Endothelial cell of umbilical vein (primary cell): ENCODE measurements around the gene PANX3. TPM values are rescaled to one million over a fixed set of nuclear protein-coding genes. Genes with fewer than 3 reads are reported as not detected.

ENCODE experiments used
- BruUV-seq: library from RNA; stranded (reverse); fragments of 400-500 nt; replicated peaks from 2 replicates; lab custom pipeline; 2021; lab: Mats Ljungman, UMichigan
- CTCF ChIA-PET: fragments of 300-600, 350-600 bp; sonication (Branson Sonifier 250); formaldehyde crosslinking; loops from one replicate; lab custom pipeline; 2021; ENCODE audit warnings: antibody characterized with exemption, inconsistent platforms; lab: Charles Lee
- POLR2A ChIA-PET: fragments of 300-600, 350-600 bp; sonication (Branson Sonifier 250); formaldehyde crosslinking; loops from one replicate; lab custom pipeline; 2021; ENCODE audit warnings: antibody characterized with exemption, inconsistent platforms; lab: Charles Lee
- DNase-seq: peaks from one replicate; pipeline ENCODE4 v3.0.0-alpha.2; 2011; ENCODE audit warnings: low read depth, low spot score
- FAIRE-seq: peaks from 2 replicates; lab custom pipeline; 2011; peaks lifted over from hg19 to GRCh38; lab: Jason Lieb, UNC
- H2AFZ ChIP-seq: 2 replicates; pipeline ENCODE4 v1.6.0; 2012; ENCODE audit warnings: low read depth, low read length, control low read depth, inconsistent platforms
- H3K27ac ChIP-seq: 2 replicates; pipeline ENCODE4 v1.5.1; 2011; ENCODE audit warnings: low read depth, mild to moderate bottlenecking, control low read depth, low read length, moderate library complexity; ENCODE audit not compliant: insufficient read depth
- H3K27me3 ChIP-seq, 2 experiments: 2 replicates each; pipeline versions ENCODE4 v1.6.0 to v1.6.1; 2011; ENCODE audit warnings: low read length in 2 of 2, mixed read lengths in 1 of 2; ENCODE audit not compliant: control insufficient read depth in 2 of 2, insufficient read depth in 2 of 2
- H3K36me3 ChIP-seq, 2 experiments: 2 replicates in 1 of 2; 3 replicates in 1 of 2; pipeline ENCODE4 v1.5.1; 2011; ENCODE audit warnings: low read length in 2 of 2, mild to moderate bottlenecking in 1 of 2, moderate library complexity in 1 of 2; ENCODE audit not compliant: control insufficient read depth in 2 of 2, insufficient read depth in 2 of 2; ENCODE audit errors: extremely low read depth in 1 of 2
- H3K4me1 ChIP-seq: 3 replicates; pipeline ENCODE4 v1.5.1; 2011; ENCODE audit warnings: mild to moderate bottlenecking, low read length; ENCODE audit not compliant: control insufficient read depth, insufficient read depth; ENCODE audit errors: extremely low read depth
- H3K4me2 ChIP-seq: 2 replicates; pipeline ENCODE4 v1.6.1; 2011; ENCODE audit warnings: low read length, control low read depth, mixed read lengths; ENCODE audit not compliant: insufficient read depth
- H3K4me3 ChIP-seq, 3 experiments: fragments of 200-600 bp in 1 of 3; sonication (generic), shearing (Covaris generic) in 1 of 3; replicated peaks in 1 of 3; 2 replicates each; pipeline ENCODE4 v1.5.1; 2011 to 2016; ENCODE audit warnings: control low read depth in 3 of 3, low read length in 3 of 3, mild to moderate bottlenecking in 2 of 3, inconsistent platforms in 1 of 3, low read depth in 1 of 3, moderate library complexity in 1 of 3; ENCODE audit not compliant: insufficient read depth in 1 of 3
- H3K79me2 ChIP-seq: 2 replicates; pipeline ENCODE4 v1.6.0; 2012; ENCODE audit warnings: low read length, inconsistent platforms; ENCODE audit not compliant: control insufficient read depth, insufficient read depth
- H3K9ac ChIP-seq: replicated peaks from 2 replicates; pipeline ENCODE3; 2011; ENCODE audit warnings: low read length, control low read depth; ENCODE audit not compliant: insufficient read depth; ENCODE audit errors: extremely low read depth
- H3K9me1 ChIP-seq: replicated peaks from 3 replicates; pipeline ENCODE4 v1.6.0; 2011; ENCODE audit warnings: mild to moderate bottlenecking, low read length; ENCODE audit not compliant: control insufficient read depth, insufficient read depth; ENCODE audit errors: extremely low read depth
- H3K9me3 ChIP-seq: replicated peaks from 2 replicates; pipeline ENCODE4 v1.5.1; 2012; ENCODE audit warnings: low read length, inconsistent platforms; ENCODE audit not compliant: control insufficient read depth, insufficient read depth
- H4K20me1 ChIP-seq: replicated peaks from 2 replicates; pipeline ENCODE3; 2011; ENCODE audit warnings: mild to moderate bottlenecking, low read length; ENCODE audit not compliant: control insufficient read depth, insufficient read depth; ENCODE audit errors: extremely low read depth
- CTCF ChIP-seq, 2 donors: IDR thresholded peaks; 1 replicate in 1 of 2; 2 replicates in 1 of 2; pipeline ENCODE4 v1.5.1; 2011; ENCODE audit warnings: low read length in 2 of 2, mild to moderate bottlenecking in 2 of 2, moderate library complexity in 2 of 2, control low read depth in 1 of 2, inconsistent platforms in 1 of 2, low read depth in 1 of 2; ENCODE audit not compliant: insufficient read depth in 1 of 2; ENCODE audit errors: extremely low read depth in 1 of 2
- EZH2 ChIP-seq: IDR thresholded peaks from 2 replicates; pipeline ENCODE4 v1.6.1; 2012; ENCODE audit warnings: borderline replicate concordance, low read depth, mild to moderate bottlenecking, moderate library complexity, low read length, inconsistent platforms; ENCODE audit not compliant: severe bottlenecking
- GATA2 ChIP-seq: IDR thresholded peaks from 2 replicates; pipeline ENCODE4 v1.7.0; 2011; ENCODE audit warnings: low read depth, mild to moderate bottlenecking, moderate library complexity, mixed read lengths, low read length; ENCODE audit not compliant: insufficient read length, insufficient read depth
- JUN ChIP-seq: IDR thresholded peaks from 2 replicates; pipeline ENCODE4 v1.6.1; 2011; ENCODE audit warnings: borderline replicate concordance, low read depth; ENCODE audit not compliant: insufficient read length, insufficient read depth
- MAX ChIP-seq: IDR thresholded peaks from 2 replicates; pipeline ENCODE4 v1.6.1; 2011; ENCODE audit not compliant: insufficient read depth, insufficient read length
- MYC ChIP-seq: IDR thresholded peaks from one replicate; pipeline ENCODE4 v1.6.1; 2011; ENCODE audit warnings: mild to moderate bottlenecking, low read depth, low read length
- POLR2A ChIP-seq: IDR thresholded peaks from 2 replicates; pipeline ENCODE4 v1.6.1; 2012; ENCODE audit warnings: low read depth, mild to moderate bottlenecking, control low read depth, low read length
- POLR2AphosphoS5 ChIP-seq: IDR thresholded peaks from 2 replicates; pipeline ENCODE4 v1.6.1; 2012; ENCODE audit warnings: low read depth, mild to moderate bottlenecking, control low read depth, low read length, moderate library complexity; ENCODE audit not compliant: insufficient read depth
- dilution Hi-C: fragments of 300-500 bp; cut with MboI; formaldehyde crosslinking; loops from one replicate; pipeline ENCODE4 v1.15.0; 2019; ENCODE audit warnings: low sequenced_read_pairs; ENCODE audit not compliant: extremely low pct_ligation_motif_present
- intact Hi-C: fragments of 100-400 bp; cut with micrococcal nuclease; formaldehyde crosslinking; loops from one replicate; pipeline ENCODE4 v1.10.0; 2022
- polyA plus RNA-seq, 4 experiments: library from polyadenylated mRNA; depleted of rRNA in 3 of 4; stranded (reverse) in 3 of 4; unstranded in 1 of 4; fragments of >200 nt; gene quantifications; 2 replicates each; pipeline versions ENCODE4 v1.2.1 to v1.2.3, GENCODE V29; 2011 to 2012; ENCODE audit warnings: missing spikeins in 1 of 4
- total RNA-seq: library from RNA; stranded (reverse); gene quantifications from 2 replicates; pipeline ENCODE4 v1.2.3, GENCODE V29; 2021

Gene PANX3
- total and polyA plus RNA-seq, 2 donors (not counting 3 experiments of a cell fraction or from before 2014, with no cell fraction given), result not detected

GRCh38 chr11:124592627-124593026 lies 18.6 kb upstream of the PANX3 start:
- Histone ChIP-seq H3K79me2 (no peaks in the 10 kb centered on the region), H3K27ac (no peak overlapping the region), H2AFZ (no peak overlapping the region), H3K4me2 (no peak overlapping the region), H3K9me1 (no peaks in the 10 kb centered on the region), H3K4me1 (no peaks in the 10 kb centered on the region), H3K36me3 (no peaks in the 10 kb centered on the region), H3K9me3 (no peaks in the 10 kb centered on the region), H3K9ac (no peak overlapping the region), H3K27me3 (peaks cover 0 to 14% of the 10 kb centered on the region in 2 experiments), H4K20me1 (no peaks in the 10 kb centered on the region), H3K4me3 (no peak overlapping the region)
- dilution Hi-C loops (no loop called here), intact Hi-C loops (no loop called here)
- FAIRE-seq, result no peak
- ChIA-PET POLR2A (no interaction called here), CTCF (interaction anchor here (0.9 kb wide), 1 partner anchor 18 kb away, joined by 5 read pairs; no protein-coding TSS in a partner anchor)
- TF ChIP-seq MAX (no peak), JUN (no peak), POLR2AphosphoS5 (no peak), GATA2 (no peak), POLR2A (no peak), MYC (no peak), EZH2 (no peak), CTCF (IDR thresholded peaks at IDR 0.05; ENCODE audit: extremely low read depth in 1 of 2, insufficient read depth in 1 of 2, low read depth in 1 of 2, low read length in 2 of 2) (no peak)
- DNase-seq, result no peak
- no TSS peak for BruUV-seq
